RPMI7951 (cell line): ENCODE measurements around the gene NHSL2. TPM values are rescaled to one million over a fixed set of nuclear protein-coding genes. Genes with fewer than 3 reads are reported as not detected.

Experiments
- DNase-seq: peaks from one replicate; pipeline ENCODE4 v3.0.0-alpha.2; 2012; ENCODE audit warnings: low read depth
- total RNA-seq: library from RNA; depleted of rRNA; stranded (reverse); fragments of >200 nt; shearing (Covaris generic); gene quantifications from 2 replicates; pipeline ENCODE4 v1.2.3, GENCODE V29; 2014

The NHSL2 gene
- total RNA-seq, 1 experiment from 2014 or later, result 0.36 TPM

- DNase-seq, result peak; percentile 91
Observed at GRCh38 chrX:72018277-72019112, 107.8 kb downstream of the NHSL2 start.

GRCh38 chrX:72019487-72019886 lies 108.8 kb downstream of the NHSL2 start:
- no peak for DNase-seq

- DNase-seq, result no peak
Observed at GRCh38 chrX:72020204-72020603, 109.6 kb downstream of the NHSL2 start.

- DNase-seq, result no peak
Observed at GRCh38 chrX:72020788-72021187, 110.1 kb downstream of the NHSL2 start.

- no peak for DNase-seq
Observed at GRCh38 chrX:72021975-72022374, 111.3 kb downstream of the NHSL2 start.

GRCh38 chrX:72023071-72023470 lies 112.4 kb downstream of the NHSL2 start:
- DNase-seq, result no peak

GRCh38 chrX:72025236-72025770 lies 114.7 kb downstream of the NHSL2 start:
- DNase-seq, result no peak

GRCh38 chrX:72026341-72027023 lies 115.8 kb downstream of the NHSL2 start:
- DNase-seq, result peak; percentile 27

- DNase-seq, result no peak
Observed at GRCh38 chrX:72027024-72027913, 116.6 kb downstream of the NHSL2 start.

GRCh38 chrX:72027914-72028307 lies 117.3 kb downstream of the NHSL2 start:
- no peak for DNase-seq

GRCh38 chrX:72028701-72029470 lies 118.2 kb downstream of the NHSL2 start:
- no peak for DNase-seq

- DNase-seq, result peak; percentile 94
Observed at GRCh38 chrX:72029483-72030411, 119.1 kb downstream of the NHSL2 start.

GRCh38 chrX:72030431-72030830 lies 119.8 kb downstream of the NHSL2 start:
- DNase-seq, result no peak

- no peak for DNase-seq
Observed at GRCh38 chrX:72031118-72031517, 120.5 kb downstream of the NHSL2 start.

- no peak for DNase-seq
Observed at GRCh38 chrX:72031634-72032033, 121.0 kb downstream of the NHSL2 start.

- no peak for DNase-seq
Observed at GRCh38 chrX:72037601-72038000, 127.0 kb downstream of the NHSL2 start.

- no peak for DNase-seq
Observed at GRCh38 chrX:72038016-72038415, 127.4 kb downstream of the NHSL2 start.

GRCh38 chrX:72038868-72039267 lies 128.2 kb downstream of the NHSL2 start:
- no peak for DNase-seq

- no peak for DNase-seq
Observed at GRCh38 chrX:72040506-72040905, 129.9 kb downstream of the NHSL2 start.

- DNase-seq, result no peak
Observed at GRCh38 chrX:72041176-72041575, 130.5 kb downstream of the NHSL2 start.
